ENCODE measurements around the gene OR2Z1. TPM values are rescaled to one million over a fixed set of nuclear protein-coding genes. Genes with fewer than 3 reads are reported as not detected.

Gene OR2Z1
- total and polyA plus RNA-seq, 2 of the 4 experiments (the other 2 are of a cell fraction): not detected

DNA sequence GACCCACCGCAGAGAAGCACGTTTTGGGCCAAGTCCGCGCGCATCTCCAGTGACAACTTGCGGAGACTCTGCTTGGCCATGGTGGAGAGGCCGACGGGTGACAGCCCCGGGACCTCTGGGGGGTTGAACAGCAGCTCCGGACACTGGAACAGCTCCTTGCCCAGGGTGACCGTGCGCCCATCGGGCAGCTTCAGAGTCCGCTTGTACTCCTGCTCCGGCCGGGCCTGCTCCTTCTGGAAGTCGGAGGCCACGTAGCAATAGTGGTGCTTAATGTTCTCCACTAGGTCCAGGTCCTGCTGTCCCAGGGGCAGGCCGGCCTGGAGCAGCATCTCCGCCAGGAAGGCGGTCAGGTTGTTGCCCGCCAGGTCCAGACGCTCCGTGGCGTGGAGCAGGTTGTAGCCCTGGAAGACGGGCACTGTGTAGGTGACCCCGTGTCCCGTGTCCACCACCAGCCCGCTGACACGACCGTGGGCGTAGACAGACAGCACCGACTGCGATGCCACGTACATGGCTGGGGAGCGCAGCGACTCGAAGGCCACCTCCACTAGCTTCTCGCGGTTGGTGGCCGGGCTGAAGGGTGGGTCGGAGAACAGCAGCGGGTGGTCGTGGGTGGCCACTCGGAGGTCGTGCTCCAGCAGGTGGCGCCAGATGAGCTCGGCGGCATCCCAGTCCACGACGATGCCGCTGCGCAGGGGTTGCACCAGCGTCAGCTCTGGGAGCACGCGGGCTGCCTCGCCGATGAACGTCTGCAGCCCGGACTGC is 23.6 kb upstream of the OR2Z1 start:
- H4K5ac ChIP-seq (ENCODE audit: low read depth, low read length): no peak overlapping the region

More for the DNA sequence above, 23.6 kb upstream of the OR2Z1 start:
- in situ Hi-C loops (cut with MboI; ENCODE audit: low sequenced_read_pairs) (no loop called here), dilution Hi-C loops (cut with HindIII; ENCODE audit: low sequenced_read_pairs, unreplicated experiment) (no loop called here), intact Hi-C loops (cut with micrococcal nuclease) (no loop called here)
- 76% methylated on average over 37 of the region's 60 CpGs; no CpG with 5 or more reads in 1 of the 2 experiments for WGBS, 2 experiments (ENCODE audit: extremely low coverage in 2 of 2, insufficient read length in 1 of 2)
- Histone ChIP-seq H3K36me3 (ENCODE audit: control insufficient read depth, insufficient read depth, low read length) (no peaks in the 10 kb centered on the region), H3K23ac (ENCODE audit: low read depth, low read length) (no peak overlapping the region), H3K9me1 (ENCODE audit: insufficient read depth, low read length) (no peaks in the 10 kb centered on the region), H3K27me3 (ENCODE audit: control insufficient read depth, insufficient read depth, low read length) (no peaks in the 10 kb centered on the region), H2BK5ac (ENCODE audit: low read depth, low read length, poor library complexity, severe bottlenecking) (no peak overlapping the region), H2BK20ac (ENCODE audit: low read depth, low read length) (no peak overlapping the region), H2AK5ac (ENCODE audit: low read depth, low read length) (no peak overlapping the region), H3K9me3 (ENCODE audit: control insufficient read depth, insufficient read depth, low read length) (peaks cover 33% of the 10 kb centered on the region), H4K91ac (ENCODE audit: insufficient read depth, low read depth, low read length) (no peak overlapping the region), H4K8ac (ENCODE audit: low read depth in 2 of 2, low read length in 2 of 2) (no peak overlapping the region), H2AFZ (replicated peaks; ENCODE audit: low read length, poor library complexity) (peak overlapping the region; percentile 63), H2BK120ac (ENCODE audit: low read depth, low read length) (no peak overlapping the region), H3K9ac (ENCODE audit: low read depth, low read length) (no peak overlapping the region), H3K4me1 (ENCODE audit: control insufficient read depth, insufficient read depth, low read length) (no peaks in the 10 kb centered on the region), H4K20me1 (ENCODE audit: insufficient read depth, low read length) (no peaks in the 10 kb centered on the region), H3K27ac (ENCODE audit: insufficient read depth, low read length) (no peak overlapping the region), H3K56ac (ENCODE audit: extremely low read depth, insufficient read depth, low read length) (no peak overlapping the region), H3K4ac (ENCODE audit: low read depth, low read length) (no peak overlapping the region), H3K14ac (replicated peaks; ENCODE audit: low read depth, low read length) (no peak overlapping the region), H2AK9ac (replicated peaks; ENCODE audit: low read depth, low read length, poor library complexity) (no peak overlapping the region), H3K18ac (ENCODE audit: low read depth, low read length) (no peak overlapping the region), H3K79me1 (ENCODE audit: low read depth in 1 of 2, low read length in 2 of 2) (no peaks in the 10 kb centered on the region), H3K4me3 (ENCODE audit: insufficient read depth, low read depth, low read length) (no peak overlapping the region), H3K4me2 (ENCODE audit: low read depth, low read length) (no peak overlapping the region), H2BK15ac (ENCODE audit: low read depth, low read length) (no peak overlapping the region)
- TF ChIP-seq MAFK (IDR thresholded peaks at IDR 0.05; ENCODE audit: low read depth, low read length) (no peak), MXI1 (IDR thresholded peaks at IDR 0.05; ENCODE audit: borderline replicate concordance, low read depth, low read length) (no peak), POLR2A (IDR thresholded peaks at IDR 0.05; ENCODE audit: low read depth, low read length) (no peak), RFX5 (IDR thresholded peaks at IDR 0.05; ENCODE audit: low read depth, low read length) (no peak), RCOR1 (IDR thresholded peaks at IDR 0.05; ENCODE audit: insufficient replicate concordance, low read length) (no peak), NFE2L2 (IDR thresholded peaks at IDR 0.05; ENCODE audit: low read depth, low read length) (no peak), MAZ (IDR thresholded peaks at IDR 0.05; ENCODE audit: borderline replicate concordance, low read depth, low read length) (no peak), SMC3 (IDR thresholded peaks at IDR 0.05; ENCODE audit: low read depth, low read length) (no peak), RAD21 (IDR thresholded peaks at IDR 0.05; ENCODE audit: low read length) (no peak), CHD1 (IDR thresholded peaks at IDR 0.05; ENCODE audit: low read depth, low read length) (no peak), BHLHE40 (IDR thresholded peaks at IDR 0.05; ENCODE audit: low read depth, low read length) (no peak)
- TF ChIP-seq, protein P1, sequence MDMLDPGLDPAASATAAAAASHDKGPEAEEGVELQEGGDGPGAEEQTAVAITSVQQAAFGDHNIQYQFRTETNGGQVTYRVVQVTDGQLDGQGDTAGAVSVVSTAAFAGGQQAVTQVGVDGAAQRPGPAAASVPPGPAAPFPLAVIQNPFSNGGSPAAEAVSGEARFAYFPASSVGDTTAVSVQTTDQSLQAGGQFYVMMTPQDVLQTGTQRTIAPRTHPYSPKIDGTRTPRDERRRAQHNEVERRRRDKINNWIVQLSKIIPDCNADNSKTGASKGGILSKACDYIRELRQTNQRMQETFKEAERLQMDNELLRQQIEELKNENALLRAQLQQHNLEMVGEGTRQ (IDR thresholded peaks at IDR 0.05; ENCODE audit: low read depth, low read length): no peak
- TF ChIP-seq, protein P2, sequence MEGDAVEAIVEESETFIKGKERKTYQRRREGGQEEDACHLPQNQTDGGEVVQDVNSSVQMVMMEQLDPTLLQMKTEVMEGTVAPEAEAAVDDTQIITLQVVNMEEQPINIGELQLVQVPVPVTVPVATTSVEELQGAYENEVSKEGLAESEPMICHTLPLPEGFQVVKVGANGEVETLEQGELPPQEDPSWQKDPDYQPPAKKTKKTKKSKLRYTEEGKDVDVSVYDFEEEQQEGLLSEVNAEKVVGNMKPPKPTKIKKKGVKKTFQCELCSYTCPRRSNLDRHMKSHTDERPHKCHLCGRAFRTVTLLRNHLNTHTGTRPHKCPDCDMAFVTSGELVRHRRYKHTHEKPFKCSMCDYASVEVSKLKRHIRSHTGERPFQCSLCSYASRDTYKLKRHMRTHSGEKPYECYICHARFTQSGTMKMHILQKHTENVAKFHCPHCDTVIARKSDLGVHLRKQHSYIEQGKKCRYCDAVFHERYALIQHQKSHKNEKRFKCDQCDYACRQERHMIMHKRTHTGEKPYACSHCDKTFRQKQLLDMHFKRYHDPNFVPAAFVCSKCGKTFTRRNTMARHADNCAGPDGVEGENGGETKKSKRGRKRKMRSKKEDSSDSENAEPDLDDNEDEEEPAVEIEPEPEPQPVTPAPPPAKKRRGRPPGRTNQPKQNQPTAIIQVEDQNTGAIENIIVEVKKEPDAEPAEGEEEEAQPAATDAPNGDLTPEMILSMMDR (conservative IDR thresholded peaks at IDR 0.05; ENCODE audit: low read depth, low read length): no peak
- TF ChIP-seq, protein P3, sequence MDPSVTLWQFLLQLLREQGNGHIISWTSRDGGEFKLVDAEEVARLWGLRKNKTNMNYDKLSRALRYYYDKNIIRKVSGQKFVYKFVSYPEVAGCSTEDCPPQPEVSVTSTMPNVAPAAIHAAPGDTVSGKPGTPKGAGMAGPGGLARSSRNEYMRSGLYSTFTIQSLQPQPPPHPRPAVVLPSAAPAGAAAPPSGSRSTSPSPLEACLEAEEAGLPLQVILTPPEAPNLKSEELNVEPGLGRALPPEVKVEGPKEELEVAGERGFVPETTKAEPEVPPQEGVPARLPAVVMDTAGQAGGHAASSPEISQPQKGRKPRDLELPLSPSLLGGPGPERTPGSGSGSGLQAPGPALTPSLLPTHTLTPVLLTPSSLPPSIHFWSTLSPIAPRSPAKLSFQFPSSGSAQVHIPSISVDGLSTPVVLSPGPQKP (IDR thresholded peaks at IDR 0.05; ENCODE audit: borderline replicate concordance, low read depth, low read length): no peak
- POLR2A ChIA-PET (ENCODE audit: unreplicated experiment): no interaction called here
- DNase-seq (no peak), ATAC-seq (ENCODE audit: low read depth) (no peak)
- no TSS peak for BruUV-seq (replicated peaks)
- CTCF ChIA-PET: no interaction called here

Data from IMR-90 (cell line).